Measurements from ENCODE around the gene SLC37A1. TPM values are rescaled to one million over a fixed set of nuclear protein-coding genes. Genes with fewer than 3 reads are reported as not detected.
"Not testable (repeated sequence)": the region's sequence is repeated elsewhere in the genome, so short reads cannot be mapped to it uniquely, and the experiment has no call there.

The SLC37A1 gene
- total RNA-seq, 4 donors from 2014 or later = 66.0 to 249 (median 195) TPM

DNA sequence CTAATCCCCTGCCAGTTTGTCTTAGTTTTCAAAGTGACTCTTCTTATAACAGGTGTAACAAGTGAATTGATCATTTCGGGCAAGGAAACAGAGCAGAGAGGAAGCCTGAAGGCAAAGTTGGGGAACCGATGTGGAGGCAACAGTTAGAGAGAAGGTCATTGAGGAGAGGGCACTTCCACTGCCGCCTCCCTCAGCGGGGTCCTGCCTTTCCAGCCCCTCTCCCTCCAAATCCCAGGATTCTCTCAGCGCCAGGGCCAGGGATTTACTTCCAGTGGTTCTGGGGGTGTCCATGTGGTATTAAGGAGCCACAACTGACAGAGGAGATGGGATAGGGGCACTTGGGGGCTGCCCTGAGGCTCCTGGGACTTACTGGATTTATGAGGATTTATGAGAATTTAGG, 100.1 kb downstream of the SLC37A1 start:
- Histone ChIP-seq H3K27ac (no peak overlapping the region), H3K36me3 (no peaks in the 10 kb centered on the region), H3K27me3 (no peaks in the 10 kb centered on the region), H3K9me3 (peaks cover 0 to 7% (median 3%) of the 10 kb centered on the region in 4 donors), H3K4me1 (peaks cover 0 to 3% (median 0%) of the 10 kb centered on the region in 4 donors), H3K4me3 (no peak overlapping the region)
- TF ChIP-seq, protein P1, sequence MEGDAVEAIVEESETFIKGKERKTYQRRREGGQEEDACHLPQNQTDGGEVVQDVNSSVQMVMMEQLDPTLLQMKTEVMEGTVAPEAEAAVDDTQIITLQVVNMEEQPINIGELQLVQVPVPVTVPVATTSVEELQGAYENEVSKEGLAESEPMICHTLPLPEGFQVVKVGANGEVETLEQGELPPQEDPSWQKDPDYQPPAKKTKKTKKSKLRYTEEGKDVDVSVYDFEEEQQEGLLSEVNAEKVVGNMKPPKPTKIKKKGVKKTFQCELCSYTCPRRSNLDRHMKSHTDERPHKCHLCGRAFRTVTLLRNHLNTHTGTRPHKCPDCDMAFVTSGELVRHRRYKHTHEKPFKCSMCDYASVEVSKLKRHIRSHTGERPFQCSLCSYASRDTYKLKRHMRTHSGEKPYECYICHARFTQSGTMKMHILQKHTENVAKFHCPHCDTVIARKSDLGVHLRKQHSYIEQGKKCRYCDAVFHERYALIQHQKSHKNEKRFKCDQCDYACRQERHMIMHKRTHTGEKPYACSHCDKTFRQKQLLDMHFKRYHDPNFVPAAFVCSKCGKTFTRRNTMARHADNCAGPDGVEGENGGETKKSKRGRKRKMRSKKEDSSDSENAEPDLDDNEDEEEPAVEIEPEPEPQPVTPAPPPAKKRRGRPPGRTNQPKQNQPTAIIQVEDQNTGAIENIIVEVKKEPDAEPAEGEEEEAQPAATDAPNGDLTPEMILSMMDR (IDR thresholded peaks at IDR 0.05) = no peak
- TF ChIP-seq POLR2A (IDR thresholded peaks at IDR 0.05) = no peak
- peak in 1 of 3 donors; percentile 10 for DNase-seq

DNA sequence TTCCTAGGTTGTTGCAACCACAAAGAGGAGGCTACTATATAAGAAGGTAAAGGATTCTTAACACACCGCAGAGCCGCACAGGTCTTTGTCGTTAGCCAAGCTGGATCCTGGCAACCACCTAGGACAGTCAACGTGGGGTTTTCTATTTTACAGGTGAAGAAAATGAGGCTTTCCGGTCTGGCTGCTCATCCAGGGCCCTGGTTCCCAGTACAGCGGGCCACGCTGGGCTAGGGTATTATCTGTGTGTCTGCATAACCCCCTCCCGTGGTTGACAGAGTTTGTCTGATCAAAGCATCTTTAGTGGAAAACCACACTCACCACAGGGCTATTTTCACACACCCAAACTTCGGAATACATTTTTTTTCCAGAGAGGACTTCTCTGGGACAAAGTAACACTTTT, 100.7 kb downstream of the SLC37A1 start:
- Histone ChIP-seq H3K9me3 (peaks cover 0 to 7% (median 3%) of the 10 kb centered on the region in 4 donors), H3K4me1 (peaks cover 0 to 3% (median 0%) of the 10 kb centered on the region in 4 donors), H3K4me3 (no peak overlapping the region), H3K36me3 (no peaks in the 10 kb centered on the region), H3K27me3 (no peaks in the 10 kb centered on the region), H3K27ac (no peak overlapping the region)
- TF ChIP-seq, protein P1 (IDR thresholded peaks at IDR 0.05) = no peak
- TF ChIP-seq POLR2A (IDR thresholded peaks at IDR 0.05) = no peak
- peak in 1 of 3 donors; percentile 51 for DNase-seq

DNA sequence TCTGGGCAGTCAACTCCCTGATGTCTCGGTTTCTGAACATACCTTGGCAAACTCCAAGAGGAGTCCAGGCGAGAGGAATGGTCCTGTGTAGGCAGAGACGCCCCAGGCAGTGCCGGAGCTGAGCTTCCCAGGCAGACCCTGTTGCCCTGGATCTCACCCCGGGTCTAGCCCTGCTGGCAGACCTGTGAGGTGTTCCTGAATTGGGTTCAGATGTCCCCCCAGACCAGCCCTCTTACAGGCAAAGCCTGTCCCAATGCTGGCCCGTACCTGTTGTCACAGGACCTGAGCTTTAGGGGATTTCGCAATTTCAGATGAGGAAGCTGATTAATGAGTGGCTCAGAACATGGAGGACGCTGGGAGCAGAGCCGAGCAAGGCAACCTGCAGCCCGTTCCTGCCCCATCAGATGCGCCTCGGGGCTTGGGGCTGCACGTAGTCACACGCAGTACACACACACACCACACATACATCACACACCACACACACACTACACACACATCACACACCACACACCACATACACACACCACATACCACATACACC, 101.2 kb downstream of the SLC37A1 start:
- H3K27me3 ChIP-seq = no peaks in the 10 kb centered on the region
- peak in 1 of 3 donors; percentile 65 for DNase-seq

DNA sequence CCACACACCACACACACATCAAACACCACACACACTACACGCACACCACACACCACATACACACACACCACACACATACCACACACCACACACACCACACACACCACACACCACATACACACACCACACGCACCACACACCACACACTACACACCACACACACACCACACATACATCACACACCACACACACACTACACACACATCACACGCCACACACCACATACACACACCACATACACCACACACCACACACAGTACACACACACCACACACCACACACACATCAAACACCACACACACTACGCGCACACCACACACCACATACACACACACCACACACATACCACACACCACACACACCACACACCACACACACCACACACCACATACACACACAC, 101.7 kb downstream of the SLC37A1 start:
- H3K27ac ChIP-seq, DNase-seq, H3K4me3 ChIP-seq, H3K4me1 ChIP-seq, H3K9me3 ChIP-seq, H3K36me3 ChIP-seq, H3K27me3 ChIP-seq: not testable (repeated sequence)

More for the DNA sequence above, 101.2 kb downstream of the SLC37A1 start:
- H3K36me3 ChIP-seq = no peaks in the 10 kb centered on the region
- no peak for TF ChIP-seq POLR2A (IDR thresholded peaks at IDR 0.05)
- TF ChIP-seq, protein P1 (IDR thresholded peaks at IDR 0.05) = no peak
- peaks cover 0 to 3% (median 0%) of the 10 kb centered on the region in 4 donors for H3K4me1 ChIP-seq
- no peak overlapping the region for H3K27ac ChIP-seq
- H3K4me3 ChIP-seq = no peak overlapping the region
- peaks cover 0 to 7% (median 3%) of the 10 kb centered on the region in 4 donors for H3K9me3 ChIP-seq

DNA sequence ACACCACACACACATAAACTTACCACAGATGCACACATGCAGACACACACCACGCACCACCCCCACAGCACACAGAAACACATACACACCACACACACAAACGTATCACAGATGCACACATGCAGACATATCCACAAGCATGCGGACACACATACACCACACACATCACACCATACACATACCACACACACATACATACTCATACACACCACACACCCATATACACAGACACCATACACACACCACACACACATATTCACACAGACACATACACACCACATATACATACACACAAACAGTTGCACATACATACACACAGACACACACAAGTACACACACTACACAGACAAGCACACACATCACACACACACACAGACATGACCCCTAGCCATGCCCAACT, 102.3 kb downstream of the SLC37A1 start:
- TF ChIP-seq POLR2A (IDR thresholded peaks at IDR 0.05) = no peak
- TF ChIP-seq, protein P1 (IDR thresholded peaks at IDR 0.05) = no peak
- Histone ChIP-seq H3K9me3 (peaks cover 0 to 7% (median 3%) of the 10 kb centered on the region in 4 donors), H3K36me3 (no peaks in the 10 kb centered on the region), H3K27me3 (no peaks in the 10 kb centered on the region), H3K4me3 (peak overlapping the region in 1 of 4 donors; percentile 20), H3K27ac (no peak overlapping the region), H3K4me1 (peaks cover 0 to 3% (median 0%) of the 10 kb centered on the region in 4 donors)
- no peak for DNase-seq

DNA sequence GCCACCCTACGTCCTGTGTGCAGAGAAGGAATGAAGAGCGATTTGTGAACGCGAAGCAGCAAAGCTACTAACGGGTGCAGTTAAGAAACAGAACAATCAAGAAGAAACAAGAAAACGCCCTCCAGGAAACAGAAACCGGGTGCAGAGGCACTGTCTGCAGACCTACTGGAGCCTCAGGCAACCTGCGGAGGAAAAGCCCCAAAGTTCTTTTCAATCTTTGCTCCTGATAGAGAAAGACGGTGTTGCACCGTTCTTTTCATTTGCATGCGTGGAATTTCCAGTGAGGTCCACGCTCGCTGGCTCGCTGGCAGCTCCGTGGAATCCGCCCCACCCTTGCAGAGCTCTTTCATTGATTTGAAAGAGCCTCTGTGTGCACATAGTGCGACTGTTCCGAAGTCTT, 102.8 kb downstream of the SLC37A1 start:
- Histone ChIP-seq H3K4me1 (peaks cover 0 to 3% (median 0%) of the 10 kb centered on the region in 4 donors), H3K9me3 (peaks cover 0 to 5% (median 2%) of the 10 kb centered on the region in 4 donors), H3K36me3 (no peaks in the 10 kb centered on the region), H3K27me3 (no peaks in the 10 kb centered on the region), H3K4me3 (peak overlapping the region in 2 of 4 donors; percentile 20 to 34), H3K27ac (no peak overlapping the region)
- DNase-seq = peak in 1 of 3 donors; percentile 45
- TF ChIP-seq, protein P1 (IDR thresholded peaks at IDR 0.05) = no peak
- no peak for TF ChIP-seq POLR2A (IDR thresholded peaks at IDR 0.05)
